K562 (cell line): Measurements from ENCODE around the gene FANCC. TPM values are rescaled to one million over a fixed set of nuclear protein-coding genes. Genes with fewer than 3 reads are reported as not detected.

Experiments
- BRD9 ChIP-seq: fragments of 450-650 bp; IDR thresholded peaks from 2 replicates; pipeline ENCODE4 v1.6.1; 2018; ENCODE audit warnings: low read depth; ENCODE audit not compliant: partially characterized antibody
- CBFA2T3 ChIP-seq: fragments of 450-650 bp; IDR thresholded peaks from 2 replicates; pipeline ENCODE4 v1.6.1; 2017
- CC2D1A ChIP-seq: fragments of 450-650 bp; IDR thresholded peaks from 2 replicates; pipeline ENCODE4 v1.6.1; 2017; ENCODE audit warnings: mild to moderate bottlenecking
- EP400 ChIP-seq: fragments of 450-650 bp; IDR thresholded peaks from 2 replicates; pipeline ENCODE4 v1.6.1; 2017; ENCODE audit warnings: antibody characterized with exemption, mild to moderate bottlenecking, moderate library complexity
- ETS2 ChIP-seq: IDR thresholded peaks from 2 replicates; pipeline ENCODE4 v1.6.1; 2016; ENCODE audit warnings: borderline replicate concordance, missing genetic modification characterization, mild to moderate bottlenecking, moderate library complexity, missing compliant biosample characterization; ENCODE audit not compliant: poor library complexity, severe bottlenecking
- GATA2 ChIP-seq: sonication (generic); formaldehyde crosslinking; IDR thresholded peaks from 2 replicates; pipeline ENCODE4 v1.4.0; 2020; ENCODE audit warnings: mild to moderate bottlenecking, missing genetic modification reagents
- HMGN3 ChIP-seq: IDR thresholded peaks from 2 replicates; pipeline ENCODE4 v1.6.1; 2011; ENCODE audit warnings: borderline replicate concordance, low read depth, mild to moderate bottlenecking, mixed read lengths, low read length; ENCODE audit not compliant: insufficient read length; ENCODE audit errors: extremely low read depth
- KLF16 ChIP-seq: IDR thresholded peaks from 2 replicates; pipeline ENCODE4 v1.6.1; 2016; ENCODE audit warnings: antibody characterized with exemption
- MTA3 ChIP-seq: fragments of 450-650 bp; formaldehyde crosslinking; IDR thresholded peaks from 2 replicates; pipeline ENCODE4 v1.6.1; 2017; ENCODE audit warnings: mild to moderate bottlenecking, borderline replicate concordance
- POLR2B ChIP-seq: fragments of 450-650 bp; IDR thresholded peaks from 2 replicates; pipeline ENCODE4 v1.6.1; 2018; ENCODE audit warnings: low read depth; ENCODE audit not compliant: partially characterized antibody
- STAG1 ChIP-seq: sonication (generic); formaldehyde crosslinking; IDR thresholded peaks from 2 replicates; pipeline ENCODE4 v1.5.0; 2020; ENCODE audit warnings: missing genetic modification reagents, borderline replicate concordance
- ZC3H8 ChIP-seq: fragments of 450-650 bp; IDR thresholded peaks from 2 replicates; pipeline ENCODE4 v1.6.1; 2017
- ZNF316 ChIP-seq: fragments of 450-650 bp; IDR thresholded peaks from 2 replicates; pipeline ENCODE4 v1.6.1; 2016
- polyA plus RNA-seq, 8 experiments: library from polyadenylated mRNA; depleted of rRNA in 4 of 8; stranded (reverse) in 5 of 8; unstranded in 3 of 8; fragments of >200 nt; fragmentation: Nextera tagmentation in 2 of 8; fragmentation: Illumina TruSeq in 1 of 8; extraction: Ambion mirVana in 2 of 8; extraction: Trizol in 1 of 8; gene quantifications; 2 replicates each; pipeline versions ENCODE4 v1.2.1 to v1.2.3, GENCODE V29; 2011 to 2014; ENCODE audit warnings: inconsistent platforms in 1 of 8, missing spikeins in 1 of 8
- total RNA-seq, 7 experiments: library from RNA; depleted of rRNA in 6 of 7; stranded (reverse); fragments of >200 nt in 6 of 7; fragmentation: Illumina TruSeq in 2 of 7; extraction: Trizol in 2 of 7; gene quantifications; 2 replicates each; pipeline versions ENCODE4 v1.2.1 to v1.2.3, GENCODE V29; 2011 to 2021; ENCODE audit warnings: low replicate concordance in 1 of 7
- TF ChIP-seq, protein P1 (sequence below): fragments of 450-650 bp; formaldehyde crosslinking; IDR thresholded peaks from 2 replicates; pipeline ENCODE4 v1.4.0; 2022; ENCODE audit warnings: missing genetic modification characterization
- TF ChIP-seq, protein P2 (sequence below), 2 experiments: fragments of 450-650 bp in 1 of 2; sonication (generic) in 1 of 2; formaldehyde crosslinking in 1 of 2; IDR thresholded peaks; 2 replicates each; pipeline versions ENCODE4 v1.7.1 to v1.9.0; 2016 to 2022; ENCODE audit warnings: inconsistent platforms in 1 of 2, mild to moderate bottlenecking in 1 of 2, missing genetic modification reagents in 1 of 2
- TF ChIP-seq, protein P3 (sequence below): IDR thresholded peaks from 2 replicates; pipeline ENCODE4 v1.6.1; 2016; ENCODE audit warnings: missing genetic modification characterization, missing compliant biosample characterization

The FANCC gene
- total and polyA plus RNA-seq, 9 of the 15 experiments (the other 6 are each of a cell fraction or from before 2014, with no cell fraction given): 4.6 to 18.4 (median 14.2) TPM

DNA sequence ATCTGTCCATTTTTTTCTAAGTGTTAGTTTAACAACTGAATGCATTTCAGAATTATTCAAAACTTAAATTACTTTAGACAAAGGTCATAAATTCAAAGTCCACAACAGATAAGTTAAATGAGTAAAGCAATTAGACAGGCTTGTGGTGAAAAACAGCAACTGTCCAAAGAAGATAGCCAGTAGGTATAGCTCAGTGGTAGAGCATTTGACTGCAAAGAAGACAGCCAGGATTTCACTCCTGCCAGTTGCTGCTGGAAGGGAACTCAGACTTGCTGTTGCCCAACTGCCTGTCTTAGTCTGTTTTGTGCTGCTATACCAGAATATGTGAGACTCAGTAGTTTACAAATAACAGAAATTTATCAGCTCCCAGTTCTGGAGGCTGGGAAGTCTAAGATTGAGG, 10.0 kb downstream of the FANCC start (continued):
- TF ChIP-seq, protein P1, sequence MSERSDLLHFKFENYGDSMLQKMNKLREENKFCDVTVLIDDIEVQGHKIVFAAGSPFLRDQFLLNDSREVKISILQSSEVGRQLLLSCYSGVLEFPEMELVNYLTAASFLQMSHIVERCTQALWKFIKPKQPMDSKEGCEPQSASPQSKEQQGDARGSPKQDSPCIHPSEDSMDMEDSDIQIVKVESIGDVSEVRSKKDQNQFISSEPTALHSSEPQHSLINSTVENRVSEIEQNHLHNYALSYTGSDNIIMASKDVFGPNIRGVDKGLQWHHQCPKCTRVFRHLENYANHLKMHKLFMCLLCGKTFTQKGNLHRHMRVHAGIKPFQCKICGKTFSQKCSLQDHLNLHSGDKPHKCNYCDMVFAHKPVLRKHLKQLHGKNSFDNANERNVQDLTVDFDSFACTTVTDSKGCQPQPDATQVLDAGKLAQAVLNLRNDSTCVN (CRISPR knock-in tag): no peak
- TF ChIP-seq POLR2B: no peak
- no peak for TF ChIP-seq STAG1 (CRISPR knock-in tag)
- TF ChIP-seq KLF16: peak; percentile 54; the same call in 1 of the 2 replicates
- no peak for TF ChIP-seq BRD9
- TF ChIP-seq, protein P2, sequence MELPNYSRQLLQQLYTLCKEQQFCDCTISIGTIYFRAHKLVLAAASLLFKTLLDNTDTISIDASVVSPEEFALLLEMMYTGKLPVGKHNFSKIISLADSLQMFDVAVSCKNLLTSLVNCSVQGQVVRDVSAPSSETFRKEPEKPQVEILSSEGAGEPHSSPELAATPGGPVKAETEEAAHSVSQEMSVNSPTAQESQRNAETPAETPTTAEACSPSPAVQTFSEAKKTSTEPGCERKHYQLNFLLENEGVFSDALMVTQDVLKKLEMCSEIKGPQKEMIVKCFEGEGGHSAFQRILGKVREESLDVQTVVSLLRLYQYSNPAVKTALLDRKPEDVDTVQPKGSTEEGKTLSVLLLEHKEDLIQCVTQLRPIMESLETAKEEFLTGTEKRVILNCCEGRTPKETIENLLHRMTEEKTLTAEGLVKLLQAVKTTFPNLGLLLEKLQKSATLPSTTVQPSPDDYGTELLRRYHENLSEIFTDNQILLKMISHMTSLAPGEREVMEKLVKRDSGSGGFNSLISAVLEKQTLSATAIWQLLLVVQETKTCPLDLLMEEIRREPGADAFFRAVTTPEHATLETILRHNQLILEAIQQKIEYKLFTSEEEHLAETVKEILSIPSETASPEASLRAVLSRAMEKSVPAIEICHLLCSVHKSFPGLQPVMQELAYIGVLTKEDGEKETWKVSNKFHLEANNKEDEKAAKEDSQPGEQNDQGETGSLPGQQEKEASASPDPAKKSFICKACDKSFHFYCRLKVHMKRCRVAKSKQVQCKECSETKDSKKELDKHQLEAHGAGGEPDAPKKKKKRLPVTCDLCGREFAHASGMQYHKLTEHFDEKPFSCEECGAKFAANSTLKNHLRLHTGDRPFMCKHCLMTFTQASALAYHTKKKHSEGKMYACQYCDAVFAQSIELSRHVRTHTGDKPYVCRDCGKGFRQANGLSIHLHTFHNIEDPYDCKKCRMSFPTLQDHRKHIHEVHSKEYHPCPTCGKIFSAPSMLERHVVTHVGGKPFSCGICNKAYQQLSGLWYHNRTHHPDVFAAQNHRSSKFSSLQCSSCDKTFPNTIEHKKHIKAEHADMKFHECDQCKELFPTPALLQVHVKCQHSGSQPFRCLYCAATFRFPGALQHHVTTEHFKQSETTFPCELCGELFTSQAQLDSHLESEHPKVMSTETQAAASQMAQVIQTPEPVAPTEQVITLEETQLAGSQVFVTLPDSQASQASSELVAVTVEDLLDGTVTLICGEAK (IDR thresholded peaks at IDR 0.05): no peak
- TF ChIP-seq, protein P2 (CRISPR knock-in tag; IDR thresholded peaks at IDR 0.05): no peak
- TF ChIP-seq MTA3: no peak
- no peak for TF ChIP-seq CC2D1A
- no peak for TF ChIP-seq ETS2 (tag)
- peak; percentile 76 for TF ChIP-seq CBFA2T3
- no peak for TF ChIP-seq EP400
- no peak for TF ChIP-seq ZC3H8
- peak; percentile 40; the same call in 1 of the 2 replicates for TF ChIP-seq GATA2 (CRISPR knock-in tag)
- TF ChIP-seq ZNF316: no peak
- TF ChIP-seq, protein P3, sequence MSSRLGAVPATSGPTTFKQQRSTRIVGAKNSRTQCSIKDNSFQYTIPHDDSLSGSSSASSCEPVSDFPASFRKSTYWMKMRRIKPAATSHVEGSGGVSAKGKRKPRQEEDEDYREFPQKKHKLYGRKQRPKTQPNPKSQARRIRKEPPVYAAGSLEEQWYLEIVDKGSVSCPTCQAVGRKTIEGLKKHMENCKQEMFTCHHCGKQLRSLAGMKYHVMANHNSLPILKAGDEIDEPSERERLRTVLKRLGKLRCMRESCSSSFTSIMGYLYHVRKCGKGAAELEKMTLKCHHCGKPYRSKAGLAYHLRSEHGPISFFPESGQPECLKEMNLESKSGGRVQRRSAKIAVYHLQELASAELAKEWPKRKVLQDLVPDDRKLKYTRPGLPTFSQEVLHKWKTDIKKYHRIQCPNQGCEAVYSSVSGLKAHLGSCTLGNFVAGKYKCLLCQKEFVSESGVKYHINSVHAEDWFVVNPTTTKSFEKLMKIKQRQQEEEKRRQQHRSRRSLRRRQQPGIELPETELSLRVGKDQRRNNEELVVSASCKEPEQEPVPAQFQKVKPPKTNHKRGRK (tag): no peak
- TF ChIP-seq HMGN3: no peak
